ENCODE data around the gene AKAP13. TPM values are rescaled to one million over a fixed set of nuclear protein-coding genes. Genes with fewer than 3 reads are reported as not detected.

Gene AKAP13
- total and polyA plus RNA-seq, 2 experiments from 2014 or later, result 53.1 to 108 TPM

DNA sequence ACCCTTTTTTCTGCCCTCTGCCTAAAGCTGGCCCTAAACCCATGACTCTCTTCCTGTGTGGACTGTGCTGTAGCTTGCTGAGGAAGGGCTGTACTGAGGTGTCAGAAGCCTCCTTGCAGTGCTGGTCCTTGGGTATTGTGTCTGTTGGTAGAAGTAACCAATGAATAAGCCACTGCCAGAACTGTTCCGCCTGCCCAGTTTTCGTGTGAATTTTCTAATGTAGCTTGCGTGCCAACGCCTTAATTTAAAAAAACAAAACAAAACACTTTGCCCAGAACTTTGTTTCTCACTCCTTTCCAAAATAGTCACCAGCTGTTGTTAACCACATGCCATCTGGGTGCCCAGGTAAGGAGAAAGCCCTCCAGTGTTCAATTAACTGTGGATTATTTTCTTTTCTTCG lies 312.5 kb downstream of the AKAP13 start:
- no peak for DNase-seq (ENCODE audit: low read depth in 1 of 2, low spot score in 1 of 2)
- Histone ChIP-seq H3K36me3 (peaks cover 4% of the 10 kb centered on the region), H3K9me3 (ENCODE audit: low read depth) (no peaks in the 10 kb centered on the region), H3K27me3 (no peaks in the 10 kb centered on the region), H3K27ac (no peak overlapping the region), H3K4me3 (no peak overlapping the region), H3K4me1 (ENCODE audit: low read depth) (peaks cover 50% of the 10 kb centered on the region)
- TF ChIP-seq, protein P1, sequence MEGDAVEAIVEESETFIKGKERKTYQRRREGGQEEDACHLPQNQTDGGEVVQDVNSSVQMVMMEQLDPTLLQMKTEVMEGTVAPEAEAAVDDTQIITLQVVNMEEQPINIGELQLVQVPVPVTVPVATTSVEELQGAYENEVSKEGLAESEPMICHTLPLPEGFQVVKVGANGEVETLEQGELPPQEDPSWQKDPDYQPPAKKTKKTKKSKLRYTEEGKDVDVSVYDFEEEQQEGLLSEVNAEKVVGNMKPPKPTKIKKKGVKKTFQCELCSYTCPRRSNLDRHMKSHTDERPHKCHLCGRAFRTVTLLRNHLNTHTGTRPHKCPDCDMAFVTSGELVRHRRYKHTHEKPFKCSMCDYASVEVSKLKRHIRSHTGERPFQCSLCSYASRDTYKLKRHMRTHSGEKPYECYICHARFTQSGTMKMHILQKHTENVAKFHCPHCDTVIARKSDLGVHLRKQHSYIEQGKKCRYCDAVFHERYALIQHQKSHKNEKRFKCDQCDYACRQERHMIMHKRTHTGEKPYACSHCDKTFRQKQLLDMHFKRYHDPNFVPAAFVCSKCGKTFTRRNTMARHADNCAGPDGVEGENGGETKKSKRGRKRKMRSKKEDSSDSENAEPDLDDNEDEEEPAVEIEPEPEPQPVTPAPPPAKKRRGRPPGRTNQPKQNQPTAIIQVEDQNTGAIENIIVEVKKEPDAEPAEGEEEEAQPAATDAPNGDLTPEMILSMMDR (IDR thresholded peaks at IDR 0.05; ENCODE audit: low read depth, low read length), result no peak

DNA sequence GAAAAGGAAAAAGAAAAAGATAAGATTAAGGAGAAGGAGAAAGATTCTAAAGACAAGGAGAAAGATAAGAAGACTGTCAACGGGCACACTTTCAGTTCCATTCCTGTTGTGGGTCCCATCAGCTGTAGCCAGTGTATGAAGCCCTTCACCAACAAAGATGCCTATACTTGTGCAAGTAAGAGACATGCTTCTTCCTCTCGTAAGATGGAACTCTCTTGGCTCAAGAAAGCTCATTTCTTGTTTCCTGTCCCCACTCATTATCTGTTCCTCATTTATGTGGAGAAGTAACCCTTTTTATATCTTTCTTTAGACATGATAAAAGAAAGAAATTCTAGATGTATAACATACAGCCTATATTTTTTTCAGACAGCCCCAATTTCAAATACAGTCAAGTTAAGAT lies 312.9 kb downstream of the AKAP13 start:
- no peak for DNase-seq (ENCODE audit: low read depth in 1 of 2, low spot score in 1 of 2)

DNA sequence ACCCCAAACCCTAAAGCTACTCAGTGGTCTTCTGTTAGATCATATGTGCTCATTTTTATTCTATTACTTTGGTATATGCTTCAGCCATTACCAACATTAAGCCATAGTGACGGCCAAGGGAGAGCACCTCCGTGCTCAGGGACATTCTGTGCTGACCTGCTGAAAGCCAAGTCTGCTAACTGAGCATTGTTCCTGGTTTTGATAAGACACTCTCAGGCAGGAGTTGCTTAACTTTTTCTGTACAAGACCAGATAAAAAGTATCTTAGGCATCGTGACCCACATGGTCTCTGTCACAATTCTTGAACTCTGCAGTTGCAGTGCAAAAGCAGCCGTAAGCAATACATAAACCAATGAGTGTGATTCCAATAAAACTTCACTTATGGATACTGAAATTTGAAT lies 313.7 kb downstream of the AKAP13 start:
- H3K27me3 ChIP-seq, result no peaks in the 10 kb centered on the region
- peaks cover 42% of the 10 kb centered on the region for H3K4me1 ChIP-seq (ENCODE audit: low read depth)
- TF ChIP-seq, protein P1 (IDR thresholded peaks at IDR 0.05; ENCODE audit: low read depth, low read length), result no peak
- DNase-seq (ENCODE audit: low read depth in 1 of 2, low spot score in 1 of 2), result no peak
- H3K9me3 ChIP-seq (ENCODE audit: low read depth), result no peaks in the 10 kb centered on the region
- H3K27ac ChIP-seq, result peak overlapping the region; percentile 34
- no peak overlapping the region for H3K4me3 ChIP-seq
- H3K36me3 ChIP-seq, result peaks cover 4% of the 10 kb centered on the region

More for the DNA sequence above, 312.9 kb downstream of the AKAP13 start:
- TF ChIP-seq, protein P1 (IDR thresholded peaks at IDR 0.05; ENCODE audit: low read depth, low read length), result no peak
- Histone ChIP-seq H3K4me3 (no peak overlapping the region), H3K27ac (no peak overlapping the region), H3K27me3 (no peaks in the 10 kb centered on the region), H3K9me3 (ENCODE audit: low read depth) (no peaks in the 10 kb centered on the region), H3K4me1 (ENCODE audit: low read depth) (peaks cover 50% of the 10 kb centered on the region), H3K36me3 (peaks cover 4% of the 10 kb centered on the region)

DNA sequence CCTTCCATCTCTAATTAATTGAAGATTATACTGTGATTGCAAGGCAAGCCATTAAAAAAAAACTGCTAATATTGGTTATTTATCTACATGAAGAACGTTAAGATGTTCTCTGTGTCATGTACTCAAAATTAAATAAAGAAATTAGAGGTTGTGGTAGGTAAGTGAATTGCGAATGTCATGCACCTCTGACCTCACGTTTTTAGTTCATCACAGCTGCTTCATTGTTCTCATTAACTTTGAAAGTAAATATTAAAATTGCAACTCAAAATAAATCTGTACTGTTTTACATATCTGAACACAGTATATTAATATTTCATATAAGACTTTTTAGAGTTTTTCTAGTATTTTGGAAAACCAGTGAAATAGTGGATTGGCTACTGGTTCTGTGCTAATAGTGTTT lies 320.4 kb downstream of the AKAP13 start:
- H3K27ac ChIP-seq, result no peak overlapping the region
- H3K36me3 ChIP-seq, result no peaks in the 10 kb centered on the region
- H3K4me1 ChIP-seq (ENCODE audit: low read depth), result peaks cover 29% of the 10 kb centered on the region
- DNase-seq (ENCODE audit: low read depth in 1 of 2, low spot score in 1 of 2), result no peak
- no peaks in the 10 kb centered on the region for H3K27me3 ChIP-seq
- no peak overlapping the region for H3K4me3 ChIP-seq
- no peaks in the 10 kb centered on the region for H3K9me3 ChIP-seq (ENCODE audit: low read depth)
- TF ChIP-seq, protein P1 (IDR thresholded peaks at IDR 0.05; ENCODE audit: low read depth, low read length), result no peak

DNA sequence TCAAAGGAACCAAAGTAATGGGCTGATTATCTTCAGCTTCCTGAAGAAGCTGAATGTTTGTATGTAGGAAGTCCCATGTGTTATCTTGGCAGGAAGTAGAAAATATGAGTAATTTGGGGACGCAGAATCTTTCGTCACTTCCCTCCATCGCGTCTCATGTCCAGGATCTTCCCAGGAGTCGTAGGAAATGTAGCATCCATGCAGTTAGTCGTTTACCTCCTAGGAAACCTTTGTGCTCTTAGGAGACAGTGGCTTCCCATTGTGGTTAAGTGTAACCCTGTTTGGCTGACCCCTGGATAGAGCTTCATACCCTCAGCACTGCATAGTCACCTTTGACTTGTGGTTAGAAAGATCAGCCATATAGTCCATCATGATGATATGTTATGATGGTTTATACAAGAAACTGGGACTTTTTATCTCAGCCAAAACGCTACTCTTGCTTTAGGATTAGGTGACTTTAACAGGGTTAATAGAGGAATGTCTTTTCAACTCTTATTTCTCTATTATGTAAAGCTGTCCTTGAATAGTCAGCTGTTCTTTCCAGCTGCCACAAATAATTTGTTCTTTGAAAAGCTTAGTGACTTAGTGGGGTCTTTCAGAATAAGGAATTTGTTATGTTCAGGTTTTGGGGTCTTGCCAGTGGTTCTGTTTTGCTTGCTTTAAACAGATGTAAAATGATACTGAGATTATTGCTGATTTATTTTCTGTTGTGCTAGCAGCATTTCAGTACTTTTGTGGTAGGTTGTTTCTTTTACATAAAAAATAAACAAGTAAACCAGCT lies 322.1 kb downstream of the AKAP13 start:
- H3K4me1 ChIP-seq (ENCODE audit: low read depth), result peaks cover 46% of the 10 kb centered on the region
- TF ChIP-seq, protein P1 (IDR thresholded peaks at IDR 0.05; ENCODE audit: low read depth, low read length), result no peak
- H3K27me3 ChIP-seq, result no peaks in the 10 kb centered on the region
- DNase-seq (ENCODE audit: low read depth in 1 of 2, low spot score in 1 of 2), result peak in 1 of 2 donors; percentile 89
- H3K4me3 ChIP-seq, result no peak overlapping the region
- H3K36me3 ChIP-seq, result no peaks in the 10 kb centered on the region
- H3K27ac ChIP-seq, result no peak overlapping the region
- H3K9me3 ChIP-seq (ENCODE audit: low read depth), result no peaks in the 10 kb centered on the region
